Panc1 (cell line): Measurements from ENCODE around the gene POM121L2.

Experiments
- TF ChIP-seq, protein P1 (sequence below): fragments of 450-650 bp; IDR thresholded peaks from 2 replicates; pipeline ENCODE4 v1.5.1; 2017; ENCODE audit warnings: mild to moderate bottlenecking
- TF ChIP-seq, protein P2 (sequence below), 2 experiments: IDR thresholded peaks; 2 replicates each; pipeline ENCODE4 v1.6.1; 2011 to 2012; ENCODE audit warnings: low read depth in 2 of 2, control low read depth in 1 of 2, low read length in 1 of 2, mild to moderate bottlenecking in 1 of 2, moderate library complexity in 1 of 2; ENCODE audit not compliant: insufficient read depth in 1 of 2

DNA sequence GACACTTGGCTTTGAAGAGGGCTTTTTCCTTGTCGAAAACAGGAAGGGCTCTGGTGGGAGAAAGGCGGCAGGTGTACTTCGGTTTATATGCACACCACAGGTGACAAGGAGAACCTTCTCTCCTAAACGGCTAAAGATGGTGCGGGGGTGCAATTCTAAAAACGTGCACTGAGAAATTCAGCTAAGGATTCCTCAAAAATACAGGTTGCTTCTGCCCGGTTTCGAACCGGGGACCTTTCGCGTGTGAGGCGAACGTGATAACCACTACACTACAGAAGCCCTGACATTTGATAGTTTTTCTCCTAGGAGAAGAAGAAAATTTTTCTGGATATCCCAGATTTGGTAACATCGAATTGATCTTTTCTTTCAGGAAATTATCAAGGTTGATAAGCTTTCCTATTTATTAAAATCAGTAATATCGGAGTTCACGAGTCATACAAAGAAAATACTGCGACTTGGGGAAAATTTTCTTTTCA lies 32.0 kb downstream of the POM121L2 start:
- TF ChIP-seq, protein P1, sequence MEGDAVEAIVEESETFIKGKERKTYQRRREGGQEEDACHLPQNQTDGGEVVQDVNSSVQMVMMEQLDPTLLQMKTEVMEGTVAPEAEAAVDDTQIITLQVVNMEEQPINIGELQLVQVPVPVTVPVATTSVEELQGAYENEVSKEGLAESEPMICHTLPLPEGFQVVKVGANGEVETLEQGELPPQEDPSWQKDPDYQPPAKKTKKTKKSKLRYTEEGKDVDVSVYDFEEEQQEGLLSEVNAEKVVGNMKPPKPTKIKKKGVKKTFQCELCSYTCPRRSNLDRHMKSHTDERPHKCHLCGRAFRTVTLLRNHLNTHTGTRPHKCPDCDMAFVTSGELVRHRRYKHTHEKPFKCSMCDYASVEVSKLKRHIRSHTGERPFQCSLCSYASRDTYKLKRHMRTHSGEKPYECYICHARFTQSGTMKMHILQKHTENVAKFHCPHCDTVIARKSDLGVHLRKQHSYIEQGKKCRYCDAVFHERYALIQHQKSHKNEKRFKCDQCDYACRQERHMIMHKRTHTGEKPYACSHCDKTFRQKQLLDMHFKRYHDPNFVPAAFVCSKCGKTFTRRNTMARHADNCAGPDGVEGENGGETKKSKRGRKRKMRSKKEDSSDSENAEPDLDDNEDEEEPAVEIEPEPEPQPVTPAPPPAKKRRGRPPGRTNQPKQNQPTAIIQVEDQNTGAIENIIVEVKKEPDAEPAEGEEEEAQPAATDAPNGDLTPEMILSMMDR = no peak
- TF ChIP-seq, protein P2, sequence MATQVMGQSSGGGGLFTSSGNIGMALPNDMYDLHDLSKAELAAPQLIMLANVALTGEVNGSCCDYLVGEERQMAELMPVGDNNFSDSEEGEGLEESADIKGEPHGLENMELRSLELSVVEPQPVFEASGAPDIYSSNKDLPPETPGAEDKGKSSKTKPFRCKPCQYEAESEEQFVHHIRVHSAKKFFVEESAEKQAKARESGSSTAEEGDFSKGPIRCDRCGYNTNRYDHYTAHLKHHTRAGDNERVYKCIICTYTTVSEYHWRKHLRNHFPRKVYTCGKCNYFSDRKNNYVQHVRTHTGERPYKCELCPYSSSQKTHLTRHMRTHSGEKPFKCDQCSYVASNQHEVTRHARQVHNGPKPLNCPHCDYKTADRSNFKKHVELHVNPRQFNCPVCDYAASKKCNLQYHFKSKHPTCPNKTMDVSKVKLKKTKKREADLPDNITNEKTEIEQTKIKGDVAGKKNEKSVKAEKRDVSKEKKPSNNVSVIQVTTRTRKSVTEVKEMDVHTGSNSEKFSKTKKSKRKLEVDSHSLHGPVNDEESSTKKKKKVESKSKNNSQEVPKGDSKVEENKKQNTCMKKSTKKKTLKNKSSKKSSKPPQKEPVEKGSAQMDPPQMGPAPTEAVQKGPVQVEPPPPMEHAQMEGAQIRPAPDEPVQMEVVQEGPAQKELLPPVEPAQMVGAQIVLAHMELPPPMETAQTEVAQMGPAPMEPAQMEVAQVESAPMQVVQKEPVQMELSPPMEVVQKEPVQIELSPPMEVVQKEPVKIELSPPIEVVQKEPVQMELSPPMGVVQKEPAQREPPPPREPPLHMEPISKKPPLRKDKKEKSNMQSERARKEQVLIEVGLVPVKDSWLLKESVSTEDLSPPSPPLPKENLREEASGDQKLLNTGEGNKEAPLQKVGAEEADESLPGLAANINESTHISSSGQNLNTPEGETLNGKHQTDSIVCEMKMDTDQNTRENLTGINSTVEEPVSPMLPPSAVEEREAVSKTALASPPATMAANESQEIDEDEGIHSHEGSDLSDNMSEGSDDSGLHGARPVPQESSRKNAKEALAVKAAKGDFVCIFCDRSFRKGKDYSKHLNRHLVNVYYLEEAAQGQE (IDR thresholded peaks at IDR 0.05; ENCODE audit: insufficient read depth in 1 of 2, low read depth in 2 of 2, low read length in 1 of 2) = no peak
